GM12878 (cell line): ENCODE data around the gene ACP4. TPM values are rescaled to one million over a fixed set of nuclear protein-coding genes. Genes with fewer than 3 reads are reported as not detected.

Experiments used
- ATAC-seq: fragments of 200-7000 bp; cut with Tn5 transposase; 3 replicates; pipeline ENCODE4 v1.9.1; 2020; ENCODE audit warnings: mild to moderate bottlenecking, moderate library complexity
- BruUV-seq: library from RNA; stranded (reverse); fragments of 400-500 nt; replicated peaks from 2 replicates; lab custom pipeline; 2021; lab: Mats Ljungman, UMichigan
- CTCF ChIA-PET: fragments of 300-600 bp; sonication (Branson Sonifier 250); formaldehyde crosslinking; extraction: SDS; loops from one replicate; lab custom pipeline; 2021; ENCODE audit warnings: inconsistent platforms; lab: Yijun Ruan, JAX
- POLR2A ChIA-PET: fragments of 350-600 bp; formaldehyde crosslinking; extraction: SDS; loops from one replicate; lab custom pipeline; 2021; ENCODE audit warnings: inconsistent platforms; lab: Charles Lee
- RAD21 ChIA-PET: fragments of 300-600 bp; sonication (Branson Sonifier 250); formaldehyde crosslinking; loops from one replicate; lab custom pipeline; 2023; ENCODE audit warnings: antibody characterized with exemption; ENCODE audit not compliant: unreplicated experiment; lab: Charles Lee
- SMC1A ChIA-PET: fragments of 300-600 bp; sonication (Branson Sonifier 250); formaldehyde crosslinking; loops from one replicate; lab custom pipeline; 2023; ENCODE audit not compliant: unreplicated experiment, uncharacterized antibody; lab: Charles Lee
- DNase-seq: peaks from one replicate; pipeline ENCODE4 v3.0.0-alpha.2; 2011; ENCODE audit warnings: low read depth, low spot score
- FAIRE-seq: peaks from 3 replicates; lab custom pipeline; 2011; peaks lifted over from hg19 to GRCh38; lab: Jason Lieb, UNC
- H2AFZ ChIP-seq: 2 replicates; pipeline ENCODE4 v1.6.0; 2011; ENCODE audit warnings: low read depth, low read length, control low read depth; ENCODE audit not compliant: control insufficient read depth
- H3K27ac ChIP-seq: 2 replicates; pipeline ENCODE4 v1.5.1; 2011; ENCODE audit warnings: control low read depth; ENCODE audit not compliant: control insufficient read depth, insufficient read depth
- H3K27me3 ChIP-seq, 2 experiments: replicated peaks in 1 of 2; 2 replicates each; pipeline versions ENCODE4 v1.6.0 to v1.6.1; 2011; ENCODE audit warnings: low read length in 1 of 2; ENCODE audit not compliant: control insufficient read depth in 2 of 2, insufficient read depth in 2 of 2
- H3K36me3 ChIP-seq, 2 experiments: 2 replicates each; pipeline ENCODE4 v1.5.1; 2011; ENCODE audit warnings: low read length in 1 of 2; ENCODE audit not compliant: control insufficient read depth in 2 of 2, insufficient read depth in 2 of 2
- H3K4me1 ChIP-seq: 2 replicates; pipeline ENCODE4 v1.6.1; 2011; ENCODE audit warnings: mild to moderate bottlenecking, low read length, moderate library complexity, mixed read lengths; ENCODE audit not compliant: control insufficient read depth, insufficient read depth
- H3K4me2 ChIP-seq: 2 replicates; pipeline ENCODE4 v1.6.0; 2011; ENCODE audit warnings: control low read depth; ENCODE audit not compliant: control insufficient read depth, insufficient read depth
- H3K4me3 ChIP-seq: fragments of 200-600 bp; sonication (generic); 2 replicates; pipeline ENCODE4 v1.5.1; 2016
- H3K79me2 ChIP-seq: 2 replicates; pipeline ENCODE4 v1.6.0; 2011; ENCODE audit warnings: low read length; ENCODE audit not compliant: control insufficient read depth, insufficient read depth
- H3K9ac ChIP-seq: 2 replicates; pipeline ENCODE4 v1.8.0; 2011; ENCODE audit warnings: low read length, control low read depth, mixed read lengths; ENCODE audit not compliant: control insufficient read depth, insufficient read depth
- H3K9me3 ChIP-seq: replicated peaks from 3 replicates; pipeline ENCODE4 v1.5.1; 2011; ENCODE audit warnings: mild to moderate bottlenecking, low read length; ENCODE audit not compliant: control insufficient read depth, insufficient read depth
- H4K20me1 ChIP-seq: 2 replicates; pipeline ENCODE4 v1.6.0; 2011; ENCODE audit not compliant: control insufficient read depth, insufficient read depth
- MEF2A ChIP-seq: IDR thresholded peaks from 2 replicates; pipeline ENCODE4 v1.6.1; 2011; ENCODE audit warnings: low read depth, mild to moderate bottlenecking, low read length, moderate library complexity; ENCODE audit not compliant: insufficient read depth
- MTA2 ChIP-seq: fragments of 450-650 bp; IDR thresholded peaks from 2 replicates; pipeline ENCODE4 v1.6.1; 2016; ENCODE audit warnings: low read depth, mild to moderate bottlenecking, moderate library complexity
- RCOR1 ChIP-seq: conservative IDR thresholded peaks from 2 replicates; pipeline ENCODE4 v1.6.1; 2012; ENCODE audit warnings: low read depth, low read length, improper control_type of control experiment
- SMAD5 ChIP-seq: IDR thresholded peaks from 2 replicates; pipeline ENCODE4 v1.6.1; 2016; ENCODE audit warnings: antibody characterized with exemption, low read depth
- ZBED1 ChIP-seq: IDR thresholded peaks from 2 replicates; pipeline ENCODE4 v1.6.1; 2016; ENCODE audit warnings: borderline replicate concordance
- WGBS: methylation state at CpG from one replicate; pipeline ENCODE4 v1.1.6; 2016; ENCODE audit warnings: low lambda C conversion rate; ENCODE audit not compliant: insufficient replicate concordance, insufficient coverage; ENCODE audit errors: missing lambda C conversion rate; 5-methylcytosine and 5-hydroxymethylcytosine counted together
- in situ Hi-C: fragments of 300-500 bp; cut with MboI; formaldehyde crosslinking; loops from 9 replicates; pipeline ENCODE4 v1.14.3; 2018; ENCODE audit warnings: mixed read lengths
- intact Hi-C: fragments of 100-400 bp; cut with micrococcal nuclease; formaldehyde crosslinking; loops from one replicate; pipeline ENCODE4 v1.14.2; 2022; ENCODE audit not compliant: unreplicated experiment
- polyA plus RNA-seq, 11 experiments: library from polyadenylated mRNA; depleted of rRNA in 4 of 11; unstranded in 6 of 11; stranded (reverse) in 5 of 11; fragments of >200 nt; fragmentation: Nextera tagmentation in 4 of 11; fragmentation: Illumina TruSeq in 1 of 11; extraction: Ambion mirVana in 4 of 11; extraction: Trizol in 1 of 11; gene quantifications; 1 replicate in 1 of 11; 2 replicates in 10 of 11; pipeline versions ENCODE4 v1.2.1 to v1.2.3, GENCODE V29; 2011 to 2016; ENCODE audit warnings: inconsistent platforms in 2 of 11, missing spikeins in 2 of 11, low read depth in 1 of 11
- total RNA-seq, 4 experiments: library from RNA; depleted of rRNA in 3 of 4; stranded (reverse); fragments of >200 nt in 3 of 4; fragmentation: Illumina TruSeq in 1 of 4; extraction: Trizol in 1 of 4; gene quantifications; 2 replicates each; pipeline versions ENCODE4 v1.2.1 to v1.2.3, GENCODE V29; 2013 to 2021
- TF ChIP-seq, protein P1 (sequence below): fragments of 450-650 bp; IDR thresholded peaks from 2 replicates; pipeline ENCODE4 v1.6.1; 2017; ENCODE audit warnings: mild to moderate bottlenecking

Gene ACP4
- total and polyA plus RNA-seq, 10 of the 15 experiments (the other 5 are each of a cell fraction or from before 2014, with no cell fraction given): not detected

DNA sequence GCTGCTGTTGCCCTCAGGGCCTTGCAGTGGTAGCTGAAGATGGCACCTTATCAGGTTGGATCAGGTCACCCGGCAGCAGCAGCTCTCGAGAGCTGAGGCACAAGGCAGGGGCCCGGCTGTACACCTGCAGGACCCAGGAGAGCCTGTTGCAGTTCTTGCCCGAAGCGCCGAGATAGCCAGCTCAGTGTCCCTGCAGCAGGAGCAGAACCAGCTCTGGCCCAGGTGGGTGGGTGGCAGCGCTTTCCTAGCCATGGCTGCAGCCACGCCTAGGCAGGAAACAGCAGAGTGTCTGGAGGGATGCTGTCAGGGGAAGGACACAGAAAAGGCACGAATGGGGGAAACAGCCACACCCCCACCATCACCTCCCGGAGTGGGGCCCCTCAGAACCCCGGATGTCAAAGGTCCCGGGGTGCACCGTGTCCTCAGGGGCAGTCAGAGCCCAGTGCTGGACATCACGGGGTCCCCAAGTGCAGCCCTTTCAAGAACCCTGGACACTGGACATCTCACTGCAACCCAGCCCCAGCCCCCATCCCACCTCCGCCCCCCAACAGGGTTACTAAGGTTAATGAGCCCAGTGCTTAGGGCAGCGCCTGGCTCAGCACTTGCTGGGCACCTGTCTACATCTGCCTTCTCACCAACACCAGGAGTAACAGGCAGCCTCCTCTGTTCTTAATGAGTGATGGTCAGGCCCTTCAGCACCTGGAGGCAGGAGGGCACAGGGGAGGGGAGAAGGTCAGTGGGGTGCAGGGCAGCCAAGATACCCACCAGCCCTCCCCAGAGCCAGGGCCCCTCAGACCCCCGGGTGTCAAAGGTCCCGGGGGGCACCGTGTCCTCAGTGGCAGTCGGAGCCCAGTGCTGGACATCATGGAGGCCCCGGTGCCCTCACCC, 8.7 kb downstream of the ACP4 start:
- Histone ChIP-seq H3K4me3 (no peak overlapping the region), H2AFZ (no peak overlapping the region), H3K79me2 (peaks cover 42% of the 10 kb centered on the region), H3K36me3 (peaks cover 31 to 34% of the 10 kb centered on the region in 2 experiments), H3K9me3 (no peaks in the 10 kb centered on the region), H3K27me3 (no peaks in the 10 kb centered on the region), H4K20me1 (peaks cover 13% of the 10 kb centered on the region), H3K4me1 (peaks cover 12% of the 10 kb centered on the region), H3K9ac (no peak overlapping the region), H3K27ac (no peak overlapping the region), H3K4me2 (no peak overlapping the region)
- TF ChIP-seq MTA2 (no peak), MEF2A (no peak), RCOR1 (no peak), ZBED1 (0 out of 2 replicates have a peak, but pooled peaks have one; percentile 8), SMAD5 (peak; percentile 50; the same call in 1 of the 2 replicates)
- TF ChIP-seq, protein P1, sequence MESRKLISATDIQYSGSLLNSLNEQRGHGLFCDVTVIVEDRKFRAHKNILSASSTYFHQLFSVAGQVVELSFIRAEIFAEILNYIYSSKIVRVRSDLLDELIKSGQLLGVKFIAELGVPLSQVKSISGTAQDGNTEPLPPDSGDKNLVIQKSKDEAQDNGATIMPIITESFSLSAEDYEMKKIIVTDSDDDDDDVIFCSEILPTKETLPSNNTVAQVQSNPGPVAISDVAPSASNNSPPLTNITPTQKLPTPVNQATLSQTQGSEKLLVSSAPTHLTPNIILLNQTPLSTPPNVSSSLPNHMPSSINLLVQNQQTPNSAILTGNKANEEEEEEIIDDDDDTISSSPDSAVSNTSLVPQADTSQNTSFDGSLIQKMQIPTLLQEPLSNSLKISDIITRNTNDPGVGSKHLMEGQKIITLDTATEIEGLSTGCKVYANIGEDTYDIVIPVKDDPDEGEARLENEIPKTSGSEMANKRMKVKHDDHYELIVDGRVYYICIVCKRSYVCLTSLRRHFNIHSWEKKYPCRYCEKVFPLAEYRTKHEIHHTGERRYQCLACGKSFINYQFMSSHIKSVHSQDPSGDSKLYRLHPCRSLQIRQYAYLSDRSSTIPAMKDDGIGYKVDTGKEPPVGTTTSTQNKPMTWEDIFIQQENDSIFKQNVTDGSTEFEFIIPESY: no peak
- DNase-seq: no peak
- in situ Hi-C loops: no loop called here
- ATAC-seq: no peak
- SMC1A ChIA-PET: interaction anchor here (1.0 to 2.0 kb wide), 2 partner anchors 19 to 123 kb away, joined by 3 to 7 read pairs; no protein-coding TSS in a partner anchor
- RAD21 ChIA-PET: no interaction called here
- WGBS: 86% methylated on average over 20 of the region's 21 CpGs
- intact Hi-C loops: no loop called here
- POLR2A ChIA-PET: no interaction called here
- no TSS peak for BruUV-seq
- CTCF ChIA-PET: interaction anchor here (1.3 kb wide), 1 partner anchor 123 kb away, joined by 3 read pairs; no protein-coding TSS in a partner anchor
- no peak for FAIRE-seq
